ENCODE measurements around the gene MRPL14.
"Not testable (repeated sequence)": the region's sequence is repeated elsewhere in the genome, so short reads cannot be mapped to it uniquely, and the experiment has no call there.

The MRPL14 gene

DNA sequence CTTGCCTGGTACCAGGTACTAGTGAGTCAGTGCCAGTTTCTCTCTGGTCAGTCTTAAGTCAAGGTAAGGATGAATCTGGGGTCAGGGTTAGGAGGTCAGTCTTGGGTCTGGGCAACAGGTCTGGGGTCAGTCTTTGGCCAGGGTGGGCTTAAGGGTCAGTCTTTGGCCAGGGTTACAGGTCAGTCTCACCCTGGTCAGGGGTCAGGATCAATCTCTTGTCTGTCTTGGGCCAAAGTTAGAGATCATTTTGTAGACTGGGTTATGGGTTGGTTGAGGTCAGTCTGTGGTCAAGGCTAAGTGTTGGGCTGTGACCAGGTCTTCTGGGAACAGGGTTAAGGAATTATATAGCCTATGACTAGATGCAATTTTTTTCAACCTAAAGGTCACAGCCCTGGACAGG is 18.6 kb upstream of the MRPL14 start:
- CTCF ChIA-PET = no interaction called here
- TF ChIP-seq, protein P1, sequence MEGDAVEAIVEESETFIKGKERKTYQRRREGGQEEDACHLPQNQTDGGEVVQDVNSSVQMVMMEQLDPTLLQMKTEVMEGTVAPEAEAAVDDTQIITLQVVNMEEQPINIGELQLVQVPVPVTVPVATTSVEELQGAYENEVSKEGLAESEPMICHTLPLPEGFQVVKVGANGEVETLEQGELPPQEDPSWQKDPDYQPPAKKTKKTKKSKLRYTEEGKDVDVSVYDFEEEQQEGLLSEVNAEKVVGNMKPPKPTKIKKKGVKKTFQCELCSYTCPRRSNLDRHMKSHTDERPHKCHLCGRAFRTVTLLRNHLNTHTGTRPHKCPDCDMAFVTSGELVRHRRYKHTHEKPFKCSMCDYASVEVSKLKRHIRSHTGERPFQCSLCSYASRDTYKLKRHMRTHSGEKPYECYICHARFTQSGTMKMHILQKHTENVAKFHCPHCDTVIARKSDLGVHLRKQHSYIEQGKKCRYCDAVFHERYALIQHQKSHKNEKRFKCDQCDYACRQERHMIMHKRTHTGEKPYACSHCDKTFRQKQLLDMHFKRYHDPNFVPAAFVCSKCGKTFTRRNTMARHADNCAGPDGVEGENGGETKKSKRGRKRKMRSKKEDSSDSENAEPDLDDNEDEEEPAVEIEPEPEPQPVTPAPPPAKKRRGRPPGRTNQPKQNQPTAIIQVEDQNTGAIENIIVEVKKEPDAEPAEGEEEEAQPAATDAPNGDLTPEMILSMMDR (conservative IDR thresholded peaks at IDR 0.05; ENCODE audit: low read depth) = no peak
- POLR2A ChIA-PET (ENCODE audit: low non-redundant PET) = no interaction called here
- no peak overlapping the region for H3K27ac ChIP-seq
- DNase-seq (ENCODE audit: low spot score) = no peak

GRCh38 chr6:44144536-44144935 is 17.3 kb upstream of the MRPL14 start:
- H3K27ac ChIP-seq; DNase-seq (ENCODE audit: low spot score); POLR2A ChIA-PET (ENCODE audit: low non-redundant PET): not testable (repeated sequence)
- CTCF ChIA-PET = interaction anchor here (0.6 to 1.1 kb wide), 3 partner anchors 15 to 204 kb away, joined by 3 to 7 read pairs (median 5); no protein-coding TSS in a partner anchor

DNA sequence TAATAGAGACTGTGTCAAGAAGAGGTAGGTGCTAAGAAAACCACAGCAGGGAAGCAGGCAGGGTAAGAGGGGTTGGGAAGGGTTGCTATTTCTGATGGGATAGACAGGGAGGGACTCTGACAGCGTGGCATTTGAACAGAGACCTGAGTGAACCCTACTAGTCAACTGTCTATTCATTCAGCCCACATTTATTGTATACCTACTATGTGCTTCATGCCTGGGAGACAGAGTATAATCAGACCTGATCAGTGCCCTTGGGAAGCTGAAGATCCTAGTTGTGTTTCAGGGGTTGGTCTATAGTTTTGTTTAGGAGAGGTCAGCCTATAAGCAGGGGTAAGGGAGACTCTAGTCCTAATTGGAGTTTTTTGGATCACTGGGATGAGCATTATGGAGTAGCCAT is 16.5 kb upstream of the MRPL14 start:
- CTCF ChIA-PET = interaction anchor here (0.7 to 0.8 kb wide), 2 partner anchors 15 to 94 kb away, joined by 3 to 4 read pairs; no protein-coding TSS in a partner anchor
- DNase-seq (ENCODE audit: low spot score) = no peak
- POLR2A ChIA-PET (ENCODE audit: low non-redundant PET) = interaction anchor here (0.7 kb wide), 1 partner anchor 34 kb away, joined by 3 read pairs; no protein-coding TSS in a partner anchor
- TF ChIP-seq, protein P1 (conservative IDR thresholded peaks at IDR 0.05; ENCODE audit: low read depth) = no peak
- H3K27ac ChIP-seq = no peak overlapping the region

GRCh38 chr6:44142835-44143234 is 15.6 kb upstream of the MRPL14 start:
- no peak for DNase-seq (ENCODE audit: low spot score)
- CTCF ChIA-PET = interaction anchor here (0.8 kb wide), 1 partner anchor 95 kb away, joined by 4 read pairs; no protein-coding TSS in a partner anchor
- POLR2A ChIA-PET (ENCODE audit: low non-redundant PET) = no interaction called here
- no peak overlapping the region for H3K27ac ChIP-seq
- TF ChIP-seq, protein P1 (conservative IDR thresholded peaks at IDR 0.05; ENCODE audit: low read depth) = no peak

DNA sequence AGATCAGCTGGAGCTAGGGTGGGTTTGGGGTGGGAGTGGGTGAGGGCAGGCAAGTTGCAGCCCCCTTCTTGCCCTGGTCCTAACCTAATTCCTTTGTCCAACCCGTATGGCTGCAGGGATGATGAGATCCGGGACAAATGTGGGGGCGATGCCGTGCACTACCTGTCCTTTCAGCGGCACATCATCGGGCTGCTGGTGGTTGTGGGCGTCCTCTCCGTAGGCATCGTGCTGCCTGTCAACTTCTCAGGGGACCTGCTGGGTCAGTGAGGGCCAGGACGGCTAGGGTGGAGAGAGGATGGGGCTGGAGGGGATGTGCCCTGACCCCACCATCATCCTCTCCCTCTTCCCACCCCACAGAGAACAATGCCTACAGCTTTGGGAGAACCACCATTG is 12.1 kb upstream of the MRPL14 start:
- H3K27ac ChIP-seq = no peak overlapping the region
- DNase-seq (ENCODE audit: low spot score) = no peak
- TF ChIP-seq, protein P1 (conservative IDR thresholded peaks at IDR 0.05; ENCODE audit: low read depth) = no peak
- POLR2A ChIA-PET (ENCODE audit: low non-redundant PET) = no interaction called here
- CTCF ChIA-PET = no interaction called here

DNA sequence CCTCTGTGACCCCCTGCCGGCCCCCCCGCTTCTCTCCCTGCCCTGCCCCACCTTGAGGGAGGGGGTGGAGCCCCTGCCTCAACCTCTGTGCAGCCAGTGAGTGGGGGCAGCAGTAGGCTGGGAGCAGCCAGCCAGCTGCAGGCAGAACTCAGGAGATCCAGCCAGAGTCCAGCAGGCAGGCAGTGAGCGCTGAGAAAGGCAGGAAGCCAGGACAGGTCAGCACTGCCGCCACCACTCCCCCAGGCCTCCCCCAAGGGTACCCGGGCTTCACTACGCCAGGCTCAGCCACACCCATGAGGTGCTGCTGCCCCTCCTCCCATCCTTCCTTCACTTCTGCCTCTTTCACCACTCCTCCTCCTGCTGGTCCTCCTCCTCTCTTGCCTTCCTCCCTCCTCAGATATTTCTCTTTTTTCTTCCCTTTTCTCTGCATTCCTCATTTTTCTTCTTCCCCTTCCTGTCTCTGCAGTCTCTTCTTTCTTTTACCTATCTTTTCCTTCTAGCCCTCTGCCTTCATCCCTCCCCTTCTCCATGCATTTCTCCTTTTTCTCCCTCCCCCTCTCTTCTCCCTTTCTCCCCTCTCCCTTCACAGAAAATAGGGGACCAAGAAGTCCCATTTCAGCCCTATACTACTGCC is 11.6 kb upstream of the MRPL14 start:
- ChIA-PET POLR2A (ENCODE audit: low non-redundant PET) (no interaction called here), CTCF (no interaction called here)
- no peak for DNase-seq (ENCODE audit: low spot score)
- H3K27ac ChIP-seq = peak overlapping the region; percentile 24; the same call in 1 of the 2 replicates
- TF ChIP-seq, protein P1 (conservative IDR thresholded peaks at IDR 0.05; ENCODE audit: low read depth) = no peak

DNA sequence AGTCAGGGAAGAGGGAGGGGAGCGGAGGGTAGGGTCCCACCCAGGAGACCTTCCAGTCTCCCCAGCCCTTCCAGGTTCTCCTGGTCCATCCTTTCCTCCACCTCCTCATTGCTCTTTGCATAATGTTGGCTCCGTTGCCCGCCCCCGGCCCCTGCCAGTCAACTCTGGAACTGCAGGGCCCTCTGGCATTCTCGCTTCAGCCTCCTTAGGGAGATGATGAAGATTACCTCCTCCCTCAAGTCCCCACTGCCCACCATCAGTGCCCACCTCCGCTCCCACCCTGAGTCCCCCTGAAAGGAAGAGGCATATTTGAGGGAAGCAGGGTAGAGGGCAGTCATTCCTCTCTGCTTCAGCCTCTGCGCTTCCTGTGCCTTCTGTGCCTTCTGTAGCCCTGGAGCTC is 8.6 kb upstream of the MRPL14 start:
- TF ChIP-seq, protein P1 (conservative IDR thresholded peaks at IDR 0.05; ENCODE audit: low read depth) = no peak
- ChIA-PET POLR2A (ENCODE audit: low non-redundant PET) (no interaction called here), CTCF (interaction anchor here (0.9 kb wide), 1 partner anchor 45 kb away, joined by 4 read pairs; no protein-coding TSS in a partner anchor)
- DNase-seq (ENCODE audit: low spot score) = no peak
- H3K27ac ChIP-seq = no peak overlapping the region

All from RWPE1 (cell line).